NCI-H82 treated with DMSO at 0.1 percent for 48 hours (cell line): ENCODE data around the gene TBC1D28.
"Not testable (repeated sequence)": the region's sequence is repeated elsewhere in the genome, so short reads cannot be mapped to it uniquely, and the experiment has no call there.

ENCODE experiments used
- DNase-seq: peaks from one replicate; lab custom pipeline; 2025; ENCODE audit not compliant: unreplicated experiment; lab: John Stamatoyannopoulos, UW

Gene TBC1D28

GRCh38 chr17:18617613-18618012 is 26.6 kb downstream of the TBC1D28 start:
- DNase-seq: not testable (repeated sequence)

GRCh38 chr17:18613016-18613415 is 31.2 kb downstream of the TBC1D28 start:
- DNase-seq: not testable (repeated sequence)

- not testable (repeated sequence) for DNase-seq
These were observed 51.1 kb downstream of the TBC1D28 start for GRCh38 chr17:18593138-18593537.
